Gastroesophageal sphincter (tissue), 4 donors: Measurements from ENCODE around the gene IL15. TPM values are rescaled to one million over a fixed set of nuclear protein-coding genes. Genes with fewer than 3 reads are reported as not detected.

Experiments
- ATAC-seq: fragments of 150-250 bp; one replicate; pipeline ENCODE4 v1.9.1; 2016; ENCODE audit warnings: mild to moderate bottlenecking, moderate library complexity
- H3K27ac ChIP-seq, 4 donors: fragments of 200-600 bp; sonication (generic) in 3 of 4; 1 replicate in 3 of 4; 2 replicates in 1 of 4; pipeline ENCODE4 v1.5.1; 2016 to 2019
- H3K27me3 ChIP-seq: fragments of 200-600 bp; sonication (generic); one replicate; pipeline ENCODE4 v1.5.1; 2019
- H3K36me3 ChIP-seq, 2 donors: fragments of 200-600 bp; sonication (generic); one replicate each; pipeline ENCODE4 v1.5.1; 2019; ENCODE audit warnings: control low read depth in 1 of 2
- H3K4me1 ChIP-seq, 3 donors: fragments of 200-600 bp; sonication (generic); 1 replicate in 2 of 3; 2 replicates in 1 of 3; pipeline ENCODE4 v1.5.1; 2016 to 2019; ENCODE audit warnings: control low read depth in 2 of 3
- H3K4me3 ChIP-seq, 2 donors: fragments of 200-600 bp; sonication (generic); one replicate each; pipeline ENCODE4 v1.5.1; 2019; ENCODE audit warnings: mild to moderate bottlenecking in 1 of 2, moderate library complexity in 1 of 2
- H3K9me3 ChIP-seq, 3 donors: fragments of 200-600 bp; sonication (generic); one replicate each; pipeline ENCODE4 v1.5.1; 2017 to 2019; ENCODE audit warnings: control low read depth in 2 of 3
- CTCF ChIP-seq, 4 experiments: fragments of 200-600 bp in 2 of 4; fragments of 450-650 bp in 2 of 4; sonication (generic) in 1 of 4; IDR thresholded peaks; one replicate each; pipeline ENCODE4 v1.5.1; 2017 to 2019; ENCODE audit warnings: antibody characterized with exemption in 4 of 4, mild to moderate bottlenecking in 2 of 4, moderate library complexity in 2 of 4
- EP300 ChIP-seq: sonication (generic); formaldehyde crosslinking; IDR thresholded peaks from one replicate; pipeline ENCODE4 v1.6.1; 2017; ENCODE audit warnings: antibody characterized with exemption, mild to moderate bottlenecking
- POLR2A ChIP-seq, 2 donors: fragments of 450-650 bp; IDR thresholded peaks; one replicate each; pipeline ENCODE4 v1.6.1; 2017; ENCODE audit warnings: antibody characterized with exemption in 2 of 2, mild to moderate bottlenecking in 2 of 2, moderate library complexity in 1 of 2
- POLR2AphosphoS5 ChIP-seq: sonication (generic); formaldehyde crosslinking; IDR thresholded peaks from one replicate; pipeline ENCODE4 v1.6.1; 2017; ENCODE audit warnings: antibody characterized with exemption
- WGBS, 2 donors: methylation state at CpG; one replicate each; pipeline ENCODE4 v1.1.5; 2018; ENCODE audit warnings: low coverage in 1 of 2; 5-methylcytosine and 5-hydroxymethylcytosine counted together
- total RNA-seq, 4 donors: library from RNA; depleted of rRNA; stranded (reverse); fragments of >200 nt; gene quantifications; one replicate each; pipeline ENCODE4 v1.1.0, GENCODE V29; 2016

IL15 gene
- total RNA-seq, 4 donors from 2014 or later, result 1.6 to 5.8 (median 3.7) TPM

- WGBS, 2 donors, result 62 to 66% methylated on average over 7 to 8 of the region's 10 CpGs
- H3K27ac ChIP-seq, result no peak overlapping the region
- no peak overlapping the region for H3K4me3 ChIP-seq
- TF ChIP-seq POLR2A (IDR thresholded peaks at IDR 0.05) (no peak), CTCF (IDR thresholded peaks at IDR 0.05) (no peak), EP300 (no peak), POLR2AphosphoS5 (no peak)
- no peaks in the 10 kb centered on the region for H3K4me1 ChIP-seq
- H3K27me3 ChIP-seq, result no peaks in the 10 kb centered on the region
- H3K9me3 ChIP-seq, result no peaks in the 10 kb centered on the region
- H3K36me3 ChIP-seq, result no peaks in the 10 kb centered on the region
- no peak for ATAC-seq
These were observed 135.8 kb downstream of the IL15 start for GRCh38 chr4:141771889-141772830.

GRCh38 chr4:141772838-141773237, 136.5 kb downstream of the IL15 start:
- 83 to 100% methylated on average over 1 to 2 of the region's 2 CpGs for WGBS, 2 donors
- TF ChIP-seq EP300, result no peak
- no peak for TF ChIP-seq CTCF (IDR thresholded peaks at IDR 0.05)
- no peak for TF ChIP-seq POLR2A (IDR thresholded peaks at IDR 0.05)
- no peak for TF ChIP-seq POLR2AphosphoS5
- no peak for ATAC-seq
- no peak overlapping the region for H3K4me3 ChIP-seq
- H3K27ac ChIP-seq, result no peak overlapping the region
- no peaks in the 10 kb centered on the region for H3K36me3 ChIP-seq
- no peaks in the 10 kb centered on the region for H3K4me1 ChIP-seq
- H3K9me3 ChIP-seq, result no peaks in the 10 kb centered on the region
- H3K27me3 ChIP-seq, result no peaks in the 10 kb centered on the region

- no peak for TF ChIP-seq POLR2AphosphoS5
- no peak for TF ChIP-seq EP300
- no peak for TF ChIP-seq POLR2A (IDR thresholded peaks at IDR 0.05)
- TF ChIP-seq CTCF (IDR thresholded peaks at IDR 0.05), result no peak
- H3K27ac ChIP-seq, result no peak overlapping the region
- H3K4me1 ChIP-seq, result no peaks in the 10 kb centered on the region
- H3K27me3 ChIP-seq, result no peaks in the 10 kb centered on the region
- ATAC-seq, result no peak
- no peaks in the 10 kb centered on the region for H3K9me3 ChIP-seq
- no peaks in the 10 kb centered on the region for H3K36me3 ChIP-seq
- no peak overlapping the region for H3K4me3 ChIP-seq
These were observed 145.8 kb downstream of the IL15 start for GRCh38 chr4:141782205-141782604.
